Stimulated activated CD4-positive, alpha-beta T cell treated with anti-CD3 and anti-CD28 coated beads, Interleukin-15, amount 100 ng/mL, for 1 hour (primary cell): Measurements from ENCODE around the gene GLO1.
A peak's percentile ranks its signal among the peaks of the same experiment; 100 is the strongest.

ENCODE experiments used
- DNase-seq, 2 donors: peaks; one replicate each; pipeline ENCODE4 v3.0.0-alpha.2; 2020; ENCODE audit warnings: low read depth in 1 of 2, low spot score in 1 of 2

The GLO1 gene

GRCh38 chr6:38702558-38703397, at the start of gene GLO1:
Gene GLO1 (minus strand): TSS chr6:38703145. CDS start chr6:38703054, 91 bp downstream.
- DNase-seq: peak; percentile 88 to 91

- no peak for DNase-seq
These were observed 48.1 kb upstream of the GLO1 start for GRCh38 chr6:38750968-38751615.

- no peak for DNase-seq
These were observed 46.5 kb upstream of the GLO1 start for GRCh38 chr6:38749473-38749872.

- no peak for DNase-seq
These were observed 36.6 kb upstream of the GLO1 start for GRCh38 chr6:38739532-38739931.

GRCh38 chr6:38738261-38738660, 35.3 kb upstream of the GLO1 start:
- DNase-seq: no peak

DNA sequence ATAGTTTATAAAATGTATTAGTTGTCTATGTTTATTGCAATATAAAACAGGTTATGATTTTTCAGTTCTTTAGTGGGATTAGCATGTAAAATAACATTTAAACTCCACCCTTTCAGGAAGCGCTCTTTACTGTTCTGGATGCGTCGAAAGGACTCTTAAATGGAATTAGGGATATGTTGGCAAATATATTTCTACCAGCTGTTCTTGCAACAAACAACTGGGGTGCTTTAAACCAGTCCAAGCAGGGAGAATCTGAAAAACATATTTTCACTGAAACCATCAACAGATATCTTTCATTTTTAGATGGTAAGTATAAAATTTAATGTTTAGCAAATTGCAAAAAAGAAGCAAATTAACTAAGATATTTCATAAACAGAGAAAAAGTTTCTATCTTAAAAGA, 34.0 kb upstream of the GLO1 start:
- no peak for DNase-seq

GRCh38 chr6:38730140-38730862, 27.4 kb upstream of the GLO1 start:
- no peak for DNase-seq

DNA sequence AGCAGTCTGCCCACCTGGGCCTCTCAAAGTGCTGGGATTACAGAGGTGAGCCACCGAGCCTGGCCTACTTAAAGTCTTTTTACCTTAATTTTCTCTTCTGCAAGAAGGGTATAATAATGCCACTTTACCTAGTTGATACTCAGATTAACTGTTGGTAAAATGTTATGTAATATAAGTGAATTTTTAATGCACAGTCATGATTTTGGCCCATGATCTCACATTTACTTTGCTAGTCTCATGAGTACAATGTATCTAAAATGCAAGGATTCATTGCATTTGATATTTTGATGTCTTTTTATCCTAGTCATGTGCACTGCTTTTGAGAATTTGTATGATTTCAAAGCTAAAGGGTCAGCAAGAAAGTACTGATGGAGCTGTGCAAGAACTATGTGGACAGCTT, 25.3 kb upstream of the GLO1 start:
- no peak for DNase-seq

DNA sequence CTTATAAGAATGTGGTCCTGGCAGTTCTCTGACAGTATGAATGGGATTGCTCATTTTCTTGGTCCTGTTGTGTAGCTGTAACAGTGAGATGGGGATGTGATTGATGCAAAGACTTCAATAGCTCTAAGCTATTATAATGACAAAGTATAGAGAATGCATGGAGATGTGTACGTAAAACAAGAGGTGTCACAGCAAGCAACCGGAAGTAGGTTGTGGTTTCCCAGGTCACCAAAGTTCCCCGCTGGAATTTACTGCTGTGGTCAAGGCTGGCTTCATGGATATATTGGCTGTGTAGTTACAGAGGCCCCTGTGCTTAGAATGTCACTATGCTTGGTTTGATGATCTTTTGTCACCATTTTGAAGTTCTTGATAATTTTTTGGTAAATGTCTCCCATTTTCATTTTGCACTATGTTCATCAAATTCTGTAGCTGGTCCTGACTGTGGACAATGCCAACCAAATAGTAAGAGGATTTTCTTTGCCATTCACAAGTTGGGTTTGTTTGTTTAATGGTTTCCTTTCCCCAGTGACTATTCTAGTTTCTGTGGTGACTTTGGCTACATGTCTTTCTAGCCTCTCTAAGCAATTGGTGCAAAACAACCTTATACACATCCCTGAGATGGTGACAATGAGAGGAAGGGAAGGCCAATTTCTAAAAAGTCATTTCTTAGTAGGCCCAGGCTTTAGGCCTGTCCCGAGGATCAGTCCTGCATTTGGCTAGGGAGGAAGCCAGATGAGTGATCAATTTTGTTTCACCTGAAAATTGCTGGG, 22.7 kb upstream of the GLO1 start:
- no peak for DNase-seq

- no peak for DNase-seq
These were observed 21.4 kb upstream of the GLO1 start for GRCh38 chr6:38724343-38724742.

GRCh38 chr6:38723783-38724182, 20.8 kb upstream of the GLO1 start:
- DNase-seq: no peak

DNA sequence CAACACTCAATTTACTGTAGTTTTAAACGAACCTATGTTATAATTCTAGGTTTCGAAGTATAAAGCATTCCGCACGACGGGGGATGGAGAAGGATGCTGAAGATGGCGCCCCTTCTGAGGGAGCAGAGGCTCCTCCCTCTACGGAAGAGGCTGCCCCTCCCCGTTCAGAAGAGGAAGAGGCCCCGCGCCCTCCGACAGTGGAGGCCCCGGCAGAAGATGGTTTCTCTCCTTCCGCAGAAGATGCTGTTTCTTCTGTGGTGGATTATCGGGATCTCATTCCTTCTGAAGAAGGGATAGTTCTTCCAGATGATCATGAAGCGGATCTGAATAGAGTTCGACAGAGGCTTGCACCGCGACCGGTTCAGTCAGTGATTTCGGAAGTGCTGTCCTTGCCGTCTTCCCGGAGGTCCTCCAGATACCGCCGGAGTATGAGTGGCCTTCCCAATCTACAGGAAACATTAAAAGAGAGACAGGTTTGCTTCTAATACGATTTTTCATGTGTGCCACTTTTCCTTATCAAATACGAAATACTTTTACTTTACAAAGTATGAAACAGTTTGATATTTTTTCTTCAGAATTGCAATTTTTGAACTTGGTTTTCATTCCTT, 19.9 kb upstream of the GLO1 start:
- DNase-seq: no peak

DNA sequence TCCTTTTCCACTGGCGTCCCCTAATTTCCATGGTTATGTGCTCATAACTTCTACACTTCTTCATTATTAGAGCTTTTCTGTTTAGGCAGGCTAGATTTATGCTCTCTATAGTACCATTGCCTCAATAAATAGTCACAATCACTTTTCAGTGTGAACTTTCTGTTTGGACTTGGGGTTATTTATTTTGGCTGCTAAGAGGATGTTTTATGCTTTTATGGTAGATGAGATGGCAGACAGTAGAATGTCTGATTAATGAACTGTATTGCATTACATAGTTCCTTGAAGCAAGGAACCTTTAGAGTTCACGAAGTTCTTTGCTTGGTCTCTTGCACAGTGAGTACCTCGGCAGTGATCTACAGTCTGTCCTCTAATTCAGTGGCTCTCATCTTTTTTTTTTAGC, 19.1 kb upstream of the GLO1 start:
- no peak for DNase-seq

- no peak for DNase-seq
These were observed 17.4 kb upstream of the GLO1 start for GRCh38 chr6:38720295-38720694.

GRCh38 chr6:38719358-38719757, 16.4 kb upstream of the GLO1 start:
- DNase-seq: no peak

DNA sequence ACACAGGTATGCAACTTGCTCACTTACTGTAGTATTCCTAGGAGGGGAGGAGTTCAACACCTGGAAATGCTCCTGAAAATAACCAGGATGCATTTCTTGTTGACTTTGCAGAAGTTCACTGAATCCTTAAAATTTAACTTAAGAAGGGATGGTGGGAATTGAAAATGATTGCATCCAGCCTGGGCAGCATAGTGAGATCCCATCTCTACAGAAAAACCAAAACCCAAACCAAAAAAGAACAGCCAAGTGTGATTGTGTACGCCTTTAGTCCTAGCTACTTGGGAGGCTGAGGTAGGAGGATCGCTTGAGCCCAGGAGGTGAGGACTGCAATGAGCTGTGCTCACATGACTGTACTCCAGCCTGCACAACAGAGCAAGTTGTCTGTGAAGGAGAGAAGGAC, 13.9 kb upstream of the GLO1 start:
- DNase-seq: no peak

DNA sequence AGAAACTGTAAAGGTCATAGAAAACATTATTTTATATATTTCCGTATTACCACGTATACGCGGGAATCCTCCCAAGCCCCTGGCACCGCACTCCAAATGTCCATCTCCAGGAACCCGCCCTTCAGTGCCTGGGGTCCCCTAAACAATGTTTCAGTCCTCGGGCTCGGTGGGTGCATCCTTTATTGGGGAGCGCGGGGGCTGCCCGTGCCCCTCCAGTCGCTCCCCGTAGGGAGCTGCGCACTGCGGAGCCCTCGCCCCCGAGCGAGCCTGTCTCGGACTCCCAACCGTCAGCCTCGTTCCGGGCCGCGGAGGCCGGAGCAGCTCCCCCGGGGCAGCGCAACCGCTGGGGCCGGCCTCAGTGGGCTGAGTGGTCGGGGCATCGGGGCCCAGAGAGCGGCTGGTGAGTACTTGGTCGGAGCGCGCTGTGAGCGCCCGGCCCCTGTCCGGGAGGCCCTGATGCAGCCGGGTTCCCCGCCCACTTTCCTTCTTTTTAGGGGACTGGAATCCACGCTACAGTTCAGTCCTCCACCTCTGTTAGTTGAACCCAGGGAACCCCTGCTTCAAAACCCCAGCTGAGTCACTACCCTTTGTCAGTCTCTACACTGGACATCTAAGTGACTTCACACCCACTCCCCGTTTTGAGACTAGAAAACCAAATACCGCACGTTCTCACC, 12.2 kb upstream of the GLO1 start, which contains the start of gene DNAH8:
Gene DNAH8 (plus strand): TSS at position 296 of the 674 bp plus-strand sequence. CDS start 7,499 bp downstream, outside the sequence.
- no peak for DNase-seq

- DNase-seq: no peak
These were observed 11.5 kb upstream of the GLO1 start for GRCh38 chr6:38714239-38715015.

- DNase-seq: no peak
These were observed 10.9 kb upstream of the GLO1 start for GRCh38 chr6:38713812-38714211.
